ENCODE results near the gene STAT5B.
A peak's percentile ranks its signal among the peaks of the same experiment; 100 is the strongest.

STAT5B gene

GRCh38 chr17:42316755-42317154 lies 40.6 kb upstream of the STAT5B start:
- no peak for TF ChIP-seq CTCF (conservative IDR thresholded peaks at IDR 0.05; ENCODE audit: low read depth, low read length)
- H3K4me3 ChIP-seq (ENCODE audit: low read depth, low read length): no peak overlapping the region
- DNase-seq (ENCODE audit: low read depth): no peak

DNA sequence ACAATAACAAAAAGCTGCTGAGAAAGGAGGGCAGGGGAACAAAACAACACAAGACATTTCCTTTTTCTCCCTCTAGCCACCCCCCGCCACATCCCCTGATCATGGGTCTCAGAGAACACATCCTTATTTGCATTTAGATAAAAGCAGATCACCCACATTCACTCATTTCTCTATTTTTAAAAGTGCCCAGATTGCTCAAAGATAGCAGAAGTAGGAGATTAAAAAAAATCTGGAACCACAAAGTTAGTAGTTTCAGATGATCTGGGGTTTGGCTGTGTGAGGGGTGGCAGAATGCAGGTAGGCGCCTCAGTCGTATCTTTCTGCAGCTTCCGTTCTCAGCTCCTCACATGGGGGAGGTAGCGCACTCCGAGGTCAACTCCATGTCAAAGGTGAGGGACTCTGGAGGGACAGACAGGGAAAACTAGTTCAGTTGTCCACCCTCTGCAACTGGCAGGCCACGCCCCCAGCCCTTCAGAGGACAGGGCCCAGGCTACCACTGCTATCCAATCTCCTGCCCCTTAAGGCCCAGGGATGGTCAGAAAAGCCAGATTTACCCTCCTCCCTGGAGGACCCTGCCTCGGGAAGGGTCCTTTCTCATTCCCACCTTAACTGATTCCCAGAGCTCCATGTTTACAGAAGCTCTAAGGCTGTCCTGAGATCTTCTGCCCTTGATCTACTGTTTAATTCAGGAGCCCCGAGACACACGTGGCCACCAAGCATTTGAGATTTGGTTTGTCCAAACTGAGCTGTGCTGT lies 39.4 kb upstream of the STAT5B start:
- DNase-seq (ENCODE audit: low read depth): no peak
- H3K4me3 ChIP-seq (ENCODE audit: low read depth, low read length): no peak overlapping the region
- TF ChIP-seq CTCF (conservative IDR thresholded peaks at IDR 0.05; ENCODE audit: low read depth, low read length): no peak

DNA sequence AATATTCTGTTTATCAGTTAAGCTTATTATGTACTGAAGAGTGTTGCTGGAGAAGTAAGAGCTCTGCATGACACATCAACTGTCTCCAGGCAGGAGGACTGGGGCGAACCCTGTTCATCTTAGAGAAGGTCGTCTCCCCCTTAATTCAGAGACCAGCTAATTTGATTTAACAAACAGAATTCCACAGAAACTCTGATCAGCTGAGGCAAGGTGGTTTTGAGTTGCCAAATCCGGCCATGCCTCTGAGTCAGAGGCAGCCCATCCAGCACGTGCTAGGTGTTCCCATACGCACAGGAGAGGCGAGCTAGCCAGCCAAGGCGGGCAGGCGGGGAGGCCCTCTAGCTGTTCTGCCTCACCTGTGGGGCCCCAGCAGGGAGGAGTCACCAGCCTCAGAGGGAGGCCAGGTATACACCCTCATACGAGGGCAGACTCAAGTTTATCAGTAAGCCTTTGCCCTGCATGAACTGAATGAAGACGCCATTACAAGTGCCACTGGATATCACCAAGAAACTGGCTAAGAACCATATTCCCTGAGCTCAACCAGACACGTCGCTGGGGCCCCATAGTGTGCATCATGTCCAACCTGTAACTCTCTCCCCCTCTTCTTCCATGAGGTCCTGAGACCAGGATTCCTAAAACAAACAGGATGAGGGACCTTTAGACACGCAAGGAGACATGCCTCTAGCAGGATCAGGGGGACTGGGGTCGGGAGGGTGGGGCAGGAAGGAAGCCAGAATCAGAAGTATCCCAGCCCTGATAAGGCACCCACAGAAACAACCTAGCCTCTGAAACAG lies 37.8 kb upstream of the STAT5B start:
- no peak for DNase-seq (ENCODE audit: low read depth)

DNA sequence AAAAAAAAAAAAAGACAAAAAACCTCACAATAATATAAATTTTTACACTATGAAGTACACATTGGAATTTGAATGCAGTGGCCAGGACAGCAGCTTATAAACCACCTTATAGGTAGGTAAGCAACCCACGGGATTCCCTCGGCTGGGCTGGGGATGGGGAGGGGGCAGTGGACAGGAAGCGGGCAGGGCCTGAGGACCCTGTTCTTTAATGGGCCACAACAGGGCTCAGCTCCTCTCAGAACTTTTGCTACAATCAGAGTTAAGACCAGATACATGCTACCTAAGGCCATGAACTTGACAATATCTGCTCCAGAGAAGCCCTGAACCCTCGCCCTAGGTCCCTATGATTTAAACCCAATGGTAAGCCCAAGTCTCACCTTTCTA lies 37.2 kb upstream of the STAT5B start:
- no peak overlapping the region for H3K4me3 ChIP-seq (ENCODE audit: low read depth, low read length)
- DNase-seq (ENCODE audit: low read depth): no peak
- TF ChIP-seq CTCF (conservative IDR thresholded peaks at IDR 0.05; ENCODE audit: low read depth, low read length): no peak

More for the DNA sequence above, 37.8 kb upstream of the STAT5B start:
- no peak for TF ChIP-seq CTCF (conservative IDR thresholded peaks at IDR 0.05; ENCODE audit: low read depth, low read length)
- no peak overlapping the region for H3K4me3 ChIP-seq (ENCODE audit: low read depth, low read length)

DNA sequence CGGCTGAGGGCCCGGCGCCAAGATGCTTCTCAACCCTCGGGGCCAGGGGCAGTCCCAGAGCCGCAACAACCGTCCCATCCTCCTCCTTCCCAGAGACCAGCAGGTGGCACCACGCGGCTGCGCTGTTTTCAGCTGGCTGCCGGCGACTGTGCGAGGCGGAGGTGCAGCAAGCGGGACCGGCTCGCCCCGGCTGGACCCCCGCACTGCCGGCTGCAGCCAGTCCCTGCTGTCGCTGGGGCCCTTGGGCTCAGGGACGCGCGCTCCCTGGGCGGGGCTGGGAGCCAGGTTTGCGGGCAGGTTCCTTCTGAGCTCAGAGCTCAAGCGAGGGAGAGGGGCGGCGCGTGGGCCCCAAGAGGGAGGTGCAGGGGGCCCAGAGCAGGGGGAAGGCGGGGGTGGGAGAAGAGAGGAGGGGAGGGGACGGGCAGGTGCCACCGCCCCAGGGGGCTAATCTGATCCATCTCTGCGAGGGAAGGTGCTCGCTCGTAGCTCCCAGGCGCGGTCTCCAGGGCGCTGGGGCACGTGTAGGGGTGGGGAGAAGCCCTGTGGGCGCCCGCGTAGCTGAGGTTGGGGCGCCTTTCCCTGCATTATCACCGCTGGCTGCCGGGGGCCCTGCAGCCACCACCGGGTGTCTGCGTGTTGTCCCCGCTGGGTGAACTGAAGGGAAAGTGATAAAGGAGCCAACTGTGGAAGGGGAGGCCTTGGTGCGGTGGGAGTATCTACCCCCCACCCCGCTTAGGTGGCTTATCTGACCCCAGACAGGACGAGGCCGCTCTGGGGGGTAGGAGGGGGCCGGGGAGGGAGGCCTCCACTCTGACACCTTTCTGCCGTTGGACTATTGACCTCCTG lies 36.3 kb upstream of the STAT5B start:
- DNase-seq (ENCODE audit: low read depth): peak; percentile 83
- peak; percentile 67 for TF ChIP-seq CTCF (conservative IDR thresholded peaks at IDR 0.05; ENCODE audit: low read depth, low read length)
- peak overlapping the region; percentile 14 for H3K4me3 ChIP-seq (ENCODE audit: low read depth, low read length)

- DNase-seq (ENCODE audit: low read depth): no peak
- TF ChIP-seq CTCF (conservative IDR thresholded peaks at IDR 0.05; ENCODE audit: low read depth, low read length): no peak
- H3K4me3 ChIP-seq (ENCODE audit: low read depth, low read length): no peak overlapping the region
Measured at GRCh38 chr17:42312035-42312284, 35.8 kb upstream of the STAT5B start.
